DOHH2 (cell line): ENCODE measurements around the gene SLC7A14.
A peak's percentile ranks its signal among the peaks of the same experiment; 100 is the strongest.

Experiments used
- H3F3A ChIP-seq: fragments of 200-600 bp; sonication (generic), shearing (Covaris generic); 2 replicates; pipeline ENCODE4 v1.6.0; 2016; ENCODE audit warnings: antibody characterized with exemption, mild to moderate bottlenecking; ENCODE audit not compliant: control insufficient read depth, insufficient read depth
- H3K27ac ChIP-seq: fragments of 200-600 bp; sonication (generic); 2 replicates; pipeline ENCODE4 v1.5.1; 2014; ENCODE audit warnings: low read depth, mild to moderate bottlenecking, low read length, moderate library complexity
- H3K27me3 ChIP-seq: fragments of 200-600 bp; sonication (generic); 2 replicates; pipeline ENCODE4 v1.6.1; 2014; ENCODE audit warnings: mild to moderate bottlenecking, low read length, mixed read lengths; ENCODE audit not compliant: control insufficient read depth
- H3K36me3 ChIP-seq: fragments of 200-600 bp; sonication (generic); 2 replicates; pipeline ENCODE4 v1.6.1; 2014; ENCODE audit warnings: mild to moderate bottlenecking, low read length, moderate library complexity, mixed read lengths; ENCODE audit not compliant: control insufficient read depth
- H3K4me1 ChIP-seq: fragments of 200-600 bp; sonication (generic); 2 replicates; pipeline ENCODE4 v1.6.1; 2014; ENCODE audit warnings: mild to moderate bottlenecking, low read length, mixed read lengths; ENCODE audit not compliant: control insufficient read depth
- H3K4me2 ChIP-seq: fragments of 200-600 bp; sonication (generic); 2 replicates; pipeline ENCODE4 v1.6.0; 2014; ENCODE audit warnings: mild to moderate bottlenecking, low read length, moderate library complexity
- H3K4me3 ChIP-seq: fragments of 200-600 bp; sonication (generic); 2 replicates; pipeline ENCODE4 v1.5.1; 2014; ENCODE audit warnings: mild to moderate bottlenecking, low read length, mixed read lengths
- H3K79me2 ChIP-seq: fragments of 200-600 bp; sonication (generic); 2 replicates; pipeline ENCODE4 v1.6.1; 2014; ENCODE audit warnings: mild to moderate bottlenecking, low read length, mixed read lengths; ENCODE audit not compliant: control insufficient read depth
- H3K9me2 ChIP-seq: fragments of 200-600 bp; sonication (generic); replicated peaks from 2 replicates; pipeline ENCODE4 v1.6.1; 2014; ENCODE audit warnings: mild to moderate bottlenecking, low read length, mixed read lengths; ENCODE audit not compliant: control insufficient read depth
- H3K9me3 ChIP-seq: fragments of 200-600 bp; sonication (generic); 2 replicates; pipeline ENCODE4 v1.6.1; 2014; ENCODE audit warnings: antibody characterized with exemption, low read length, mixed read lengths; ENCODE audit not compliant: control insufficient read depth, insufficient read depth
- H4K20me1 ChIP-seq: fragments of 200-600 bp; sonication (generic); 2 replicates; pipeline ENCODE4 v1.6.0; 2014; ENCODE audit warnings: low read depth, mild to moderate bottlenecking, antibody characterized with exemption, low read length, moderate library complexity; ENCODE audit not compliant: control insufficient read depth, insufficient read depth
- EZH2phosphoT487 ChIP-seq: fragments of 200-600 bp; sonication (generic); IDR thresholded peaks from 2 replicates; pipeline ENCODE4 v1.6.1; 2017; ENCODE audit warnings: borderline replicate concordance, mild to moderate bottlenecking, antibody characterized with exemption, low read length, moderate library complexity, mixed read lengths
- TF ChIP-seq, protein P1 (sequence below): fragments of 200-600 bp; sonication (generic); IDR thresholded peaks from one replicate; pipeline ENCODE4 v1.5.1; 2014; ENCODE audit warnings: antibody characterized with exemption, mild to moderate bottlenecking, low read depth, low read length; ENCODE audit not compliant: poor library complexity, severe bottlenecking

SLC7A14 gene

GRCh38 chr3:170410428-170411029, 175.3 kb downstream of the SLC7A14 start:
- Histone ChIP-seq H3K36me3 (no peaks in the 10 kb centered on the region), H3K4me1 (0 out of 2 replicates have a peak, but pooled peaks cover 3% of the 10 kb centered on the region), H3K27me3 (no peaks in the 10 kb centered on the region), H3K79me2 (no peaks in the 10 kb centered on the region), H4K20me1 (no peaks in the 10 kb centered on the region), H3K9me3 (no peaks in the 10 kb centered on the region), H3F3A (no peaks in the 10 kb centered on the region), H3K9me2 (no peaks in the 10 kb centered on the region), H3K4me2 (no peak overlapping the region), H3K27ac (no peak overlapping the region), H3K4me3 (no peak overlapping the region)
- TF ChIP-seq EZH2phosphoT487, result no peak
- TF ChIP-seq, protein P1, sequence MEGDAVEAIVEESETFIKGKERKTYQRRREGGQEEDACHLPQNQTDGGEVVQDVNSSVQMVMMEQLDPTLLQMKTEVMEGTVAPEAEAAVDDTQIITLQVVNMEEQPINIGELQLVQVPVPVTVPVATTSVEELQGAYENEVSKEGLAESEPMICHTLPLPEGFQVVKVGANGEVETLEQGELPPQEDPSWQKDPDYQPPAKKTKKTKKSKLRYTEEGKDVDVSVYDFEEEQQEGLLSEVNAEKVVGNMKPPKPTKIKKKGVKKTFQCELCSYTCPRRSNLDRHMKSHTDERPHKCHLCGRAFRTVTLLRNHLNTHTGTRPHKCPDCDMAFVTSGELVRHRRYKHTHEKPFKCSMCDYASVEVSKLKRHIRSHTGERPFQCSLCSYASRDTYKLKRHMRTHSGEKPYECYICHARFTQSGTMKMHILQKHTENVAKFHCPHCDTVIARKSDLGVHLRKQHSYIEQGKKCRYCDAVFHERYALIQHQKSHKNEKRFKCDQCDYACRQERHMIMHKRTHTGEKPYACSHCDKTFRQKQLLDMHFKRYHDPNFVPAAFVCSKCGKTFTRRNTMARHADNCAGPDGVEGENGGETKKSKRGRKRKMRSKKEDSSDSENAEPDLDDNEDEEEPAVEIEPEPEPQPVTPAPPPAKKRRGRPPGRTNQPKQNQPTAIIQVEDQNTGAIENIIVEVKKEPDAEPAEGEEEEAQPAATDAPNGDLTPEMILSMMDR, result peak; percentile 73
